ENCODE results near the gene OR5D13. TPM values are rescaled to one million over a fixed set of nuclear protein-coding genes. Genes with fewer than 3 reads are reported as not detected.

Gene OR5D13, protein sequence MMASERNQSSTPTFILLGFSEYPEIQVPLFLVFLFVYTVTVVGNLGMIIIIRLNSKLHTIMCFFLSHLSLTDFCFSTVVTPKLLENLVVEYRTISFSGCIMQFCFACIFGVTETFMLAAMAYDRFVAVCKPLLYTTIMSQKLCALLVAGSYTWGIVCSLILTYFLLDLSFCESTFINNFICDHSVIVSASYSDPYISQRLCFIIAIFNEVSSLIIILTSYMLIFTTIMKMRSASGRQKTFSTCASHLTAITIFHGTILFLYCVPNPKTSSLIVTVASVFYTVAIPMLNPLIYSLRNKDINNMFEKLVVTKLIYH
- not detected in 2 replicates for total RNA-seq

GRCh38 chr11:55773138-55773537, at the start of gene OR5D13:
TSS of gene OR5D13 (plus strand) at chr11:55773438. CDS start at chr11:55773438, 0 bp downstream.

DNA sequence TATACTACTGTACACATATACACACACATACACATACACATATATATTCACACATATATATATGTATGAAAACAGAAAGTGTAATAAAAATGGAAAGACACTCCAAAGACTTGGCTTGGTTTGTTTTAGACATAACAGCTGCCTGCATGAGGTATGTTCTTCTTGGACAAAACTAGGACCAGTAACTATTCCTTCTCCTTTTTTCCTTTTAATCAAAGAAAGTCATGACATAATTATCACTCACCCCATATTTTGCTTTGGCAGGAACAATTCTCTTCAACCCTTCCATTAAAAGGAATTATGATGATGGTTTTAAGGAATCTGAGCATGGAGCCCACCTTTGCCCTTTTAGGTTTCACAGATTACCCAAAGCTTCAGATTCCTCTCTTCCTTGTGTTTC, 22.0 kb downstream of the OR5D13 start, which contains the start of gene OR5D14:
Gene OR5D14 (plus strand): TSS at position 301 of the 400 bp plus-strand sequence. CDS start 0 bp downstream, at position 301.

DNA sequence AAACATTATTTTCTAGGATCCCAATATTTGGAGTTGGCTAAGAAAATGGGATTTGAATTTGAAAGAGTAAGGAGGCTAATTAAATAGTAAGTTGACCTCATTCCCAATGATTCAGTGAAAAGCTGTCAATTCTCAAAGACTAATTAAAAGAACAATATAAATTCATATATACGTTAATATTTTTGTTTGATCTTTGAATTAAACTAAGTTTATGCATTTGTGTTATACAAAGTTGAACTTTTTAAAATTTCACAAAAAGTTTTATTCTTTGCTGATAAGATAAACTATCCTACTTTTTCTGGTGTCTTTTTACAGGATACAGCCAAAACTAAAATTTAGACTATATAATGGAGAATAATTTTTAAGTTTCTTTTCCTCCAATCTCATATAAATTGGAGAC, 37.8 kb downstream of the OR5D13 start, which contains the start of gene OR5L1:
Gene OR5L1 (plus strand): TSS at position 301 of the 400 bp plus-strand sequence. CDS start 100 bp downstream, outside the sequence.

DNA sequence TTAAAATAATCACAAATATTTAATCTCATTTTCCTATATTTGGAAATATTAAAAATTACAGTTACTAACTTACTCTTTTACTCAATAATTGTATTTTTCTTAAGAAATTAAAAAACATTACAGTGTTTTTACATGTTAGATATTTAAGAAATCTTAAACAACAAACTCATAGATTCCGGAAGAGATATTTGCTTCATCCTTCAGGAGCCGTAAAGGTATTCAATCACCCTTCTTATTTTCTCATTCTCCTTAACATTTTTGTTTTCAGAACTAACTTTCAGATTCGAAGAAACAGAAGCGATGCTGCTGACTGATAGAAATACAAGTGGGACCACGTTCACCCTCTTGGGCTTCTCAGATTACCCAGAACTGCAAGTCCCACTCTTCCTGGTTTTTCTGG, 46.1 kb downstream of the OR5D13 start, which contains the start of gene OR5D18:
Gene OR5D18 (plus strand): TSS at position 301 of the 400 bp plus-strand sequence. CDS start 0 bp downstream, at position 301.

Other genes with a start within 250 kb of the OR5D13 start
- gene OR4C15, start 219.0 kb upstream of the OR5D13 start, total RNA-seq = not detected in 2 replicates
- not detected in 2 replicates for gene OR4C16, start 201.3 kb upstream of the OR5D13 start, total RNA-seq
- gene OR4C11, start 165.8 kb upstream of the OR5D13 start, total RNA-seq = not detected in 2 replicates
- not detected in 2 replicates for gene OR4P4, start 138.3 kb upstream of the OR5D13 start, total RNA-seq
- not detected in 2 replicates for gene OR4S2, start 125.1 kb upstream of the OR5D13 start, total RNA-seq
- not detected in 2 replicates for gene OR4C6, start 111.2 kb upstream of the OR5D13 start, total RNA-seq
- not detected in 2 replicates for gene OR5D14, start 22.1 kb downstream of the OR5D13 start, total RNA-seq
- gene OR5L1, start 37.9 kb downstream of the OR5D13 start, total RNA-seq = not detected in 2 replicates
- not detected in 2 replicates for gene OR5D18, start 46.2 kb downstream of the OR5D13 start, total RNA-seq
- gene OR5L2, start 53.8 kb downstream of the OR5D13 start, total RNA-seq = not detected in 2 replicates
- gene OR5D16, start 65.3 kb downstream of the OR5D13 start, total RNA-seq = not detected in 2 replicates
- not detected in 2 replicates for gene TRIM51, start 109.9 kb downstream of the OR5D13 start, total RNA-seq
- gene OR5W2, start 141.1 kb downstream of the OR5D13 start, total RNA-seq = not detected in 2 replicates
- not detected in 2 replicates for gene OR5I1, start 163.0 kb downstream of the OR5D13 start, total RNA-seq
- gene OR10AG1, start 196.5 kb downstream of the OR5D13 start, total RNA-seq = not detected in 2 replicates
- not detected in 2 replicates for gene OR5F1, start 221.2 kb downstream of the OR5D13 start, total RNA-seq

Measured in bladder microvascular endothelial cell (primary cell).